HS-27A (cell line): ENCODE data around the gene PLCH1.

Source experiments
- DNase-seq: peaks from one replicate; pipeline ENCODE4 v3.0.0-alpha.2; 2012; ENCODE audit warnings: low read depth, missing footprints

The PLCH1 gene

GRCh38 chr3:155385896-155386625 lies 358.8 kb downstream of the PLCH1 start:
- no peak for DNase-seq

GRCh38 chr3:155382396-155383042 lies 362.4 kb downstream of the PLCH1 start:
- peak; percentile 66 for DNase-seq

- DNase-seq = no peak
Observed at GRCh38 chr3:155377847-155378246, 367.0 kb downstream of the PLCH1 start.

- DNase-seq = no peak
Observed at GRCh38 chr3:155377071-155377470, 367.8 kb downstream of the PLCH1 start.

- DNase-seq = no peak
Observed at GRCh38 chr3:155372281-155372680, 372.6 kb downstream of the PLCH1 start.

GRCh38 chr3:155370764-155371503 lies 373.9 kb downstream of the PLCH1 start:
- DNase-seq = no peak

GRCh38 chr3:155370198-155370597 lies 374.7 kb downstream of the PLCH1 start:
- DNase-seq = no peak

GRCh38 chr3:155369735-155370134 lies 375.1 kb downstream of the PLCH1 start:
- DNase-seq = no peak

GRCh38 chr3:155369244-155369643 lies 375.6 kb downstream of the PLCH1 start:
- DNase-seq = no peak

GRCh38 chr3:155368786-155369185 lies 376.1 kb downstream of the PLCH1 start:
- no peak for DNase-seq

GRCh38 chr3:155367506-155367905 lies 377.4 kb downstream of the PLCH1 start:
- DNase-seq = no peak

GRCh38 chr3:155365178-155365783 lies 379.6 kb downstream of the PLCH1 start:
- DNase-seq = no peak

- no peak for DNase-seq
Observed at GRCh38 chr3:155364492-155364891, 380.4 kb downstream of the PLCH1 start.

- no peak for DNase-seq
Observed at GRCh38 chr3:155363690-155364070, 381.2 kb downstream of the PLCH1 start.

GRCh38 chr3:155362808-155363689 lies 381.8 kb downstream of the PLCH1 start:
- DNase-seq = no peak

GRCh38 chr3:155360281-155360680 lies 384.6 kb downstream of the PLCH1 start:
- no peak for DNase-seq

GRCh38 chr3:155356594-155357370 lies 388.1 kb downstream of the PLCH1 start:
- DNase-seq = no peak

GRCh38 chr3:155354658-155355057 lies 390.2 kb downstream of the PLCH1 start:
- DNase-seq = no peak

- peak; percentile 24 for DNase-seq
Observed at GRCh38 chr3:155352900-155353490, 391.9 kb downstream of the PLCH1 start.

GRCh38 chr3:155350571-155350970 lies 394.3 kb downstream of the PLCH1 start:
- DNase-seq = no peak
